Right lobe of liver (tissue), 6 donors: Measurements from ENCODE around the gene NDUFB5. TPM values are rescaled to one million over a fixed set of nuclear protein-coding genes. Genes with fewer than 3 reads are reported as not detected.

Experiments used
- ATAC-seq, 4 donors: fragments of 200-7000 bp; cut with Tn5 transposase; one replicate each; pipeline ENCODE4 v1.9.1; 2020; ENCODE audit warnings: mild to moderate bottlenecking in 4 of 4, moderate library complexity in 4 of 4
- DNase-seq, 3 donors: peaks; one replicate each; pipeline ENCODE4 v3.0.0-alpha.2; 2020
- H3K27ac ChIP-seq, 3 donors: fragments of 200-600 bp; one replicate each; pipeline ENCODE4 v1.8.0; 2022
- H3K27me3 ChIP-seq, 2 donors: fragments of 200-600 bp; one replicate each; pipeline ENCODE4 v1.8.0; 2022
- H3K36me3 ChIP-seq, 4 donors: fragments of 200-600 bp; sonication (generic) in 1 of 4; one replicate each; pipeline versions ENCODE4 v1.5.1 to v1.8.0; 2017 to 2022; ENCODE audit warnings: control low read depth in 1 of 4
- H3K4me1 ChIP-seq, 4 donors: fragments of 200-600 bp; sonication (generic) in 1 of 4; one replicate each; pipeline versions ENCODE4 v1.5.1 to v1.8.0; 2017 to 2022; ENCODE audit warnings: control low read depth in 1 of 4
- H3K4me3 ChIP-seq, 3 donors: fragments of 200-600 bp; one replicate each; pipeline ENCODE4 v1.8.0; 2022
- H3K9me3 ChIP-seq, 4 donors: fragments of 200-600 bp; sonication (generic) in 1 of 4; one replicate each; pipeline versions ENCODE4 v1.5.1 to v1.8.0; 2017 to 2022; ENCODE audit warnings: control low read depth in 1 of 4
- POLR2A ChIP-seq: fragments of 450-650 bp; IDR thresholded peaks from one replicate; pipeline ENCODE4 v1.6.1; 2017; ENCODE audit warnings: antibody characterized with exemption, mild to moderate bottlenecking
- WGBS: methylation state at CpG from one replicate; pipeline ENCODE4 v1.1.6; 2018; ENCODE audit warnings: low coverage, low lambda C conversion rate; ENCODE audit not compliant: insufficient coverage; ENCODE audit errors: missing lambda C conversion rate; 5-methylcytosine and 5-hydroxymethylcytosine counted together
- intact Hi-C, 2 donors: fragments of 100-400 bp; cut with DNase I; formaldehyde crosslinking; loops; one replicate each; pipeline versions ENCODE4 v1.11.2 to v1.14.1; 2022
- total RNA-seq, 6 experiments: library from RNA; depleted of rRNA in 2 of 6; stranded (reverse); fragments of >200 nt in 2 of 6; fragmentation: NEBNext Ultra II Directional in 3 of 6; extraction: Animal tissue kit (Norgen Biotek cat#: 25700) in 3 of 6; gene quantifications; one replicate each; pipeline versions ENCODE4 v1.1.0 to v1.2.4, GENCODE V29; 2016 to 2023
- TF ChIP-seq, protein P1 (sequence below), 4 donors: fragments of 200-600 bp in 3 of 4; fragments of 450-650 bp in 1 of 4; IDR thresholded peaks; one replicate each; pipeline versions ENCODE4 v1.5.1 to v1.8.0; 2016 to 2022; ENCODE audit warnings: antibody characterized with exemption in 4 of 4, mild to moderate bottlenecking in 2 of 4
- donor health status: DM: no; HTN: yes; CAD: no.
- donor health status: DM: no; HTN: no; CAD: no.
- donor health status: DM: no; HTN: no; CAD: no.
- donor health status: DM: no; HTN: yes; CAD: no.
- donor health status: DM: no; HTN: yes; CAD: no.

Gene NDUFB5
- total RNA-seq, 6 experiments from 2014 or later = 53.4 to 102 (median 64.6) TPM

GRCh38 chr3:179615458-179616173, 11.0 kb downstream of the NDUFB5 start:
- peaks cover 0 to 38% (median 9%) of the 10 kb centered on the region in 4 donors for H3K36me3 ChIP-seq
- no peaks in the 10 kb centered on the region for H3K27me3 ChIP-seq
- no peaks in the 10 kb centered on the region for H3K4me1 ChIP-seq
- H3K9me3 ChIP-seq = no peaks in the 10 kb centered on the region
- DNase-seq = no peak
- no peak overlapping the region for H3K27ac ChIP-seq
- intact Hi-C loops = no loop called here
- TF ChIP-seq, protein P1, sequence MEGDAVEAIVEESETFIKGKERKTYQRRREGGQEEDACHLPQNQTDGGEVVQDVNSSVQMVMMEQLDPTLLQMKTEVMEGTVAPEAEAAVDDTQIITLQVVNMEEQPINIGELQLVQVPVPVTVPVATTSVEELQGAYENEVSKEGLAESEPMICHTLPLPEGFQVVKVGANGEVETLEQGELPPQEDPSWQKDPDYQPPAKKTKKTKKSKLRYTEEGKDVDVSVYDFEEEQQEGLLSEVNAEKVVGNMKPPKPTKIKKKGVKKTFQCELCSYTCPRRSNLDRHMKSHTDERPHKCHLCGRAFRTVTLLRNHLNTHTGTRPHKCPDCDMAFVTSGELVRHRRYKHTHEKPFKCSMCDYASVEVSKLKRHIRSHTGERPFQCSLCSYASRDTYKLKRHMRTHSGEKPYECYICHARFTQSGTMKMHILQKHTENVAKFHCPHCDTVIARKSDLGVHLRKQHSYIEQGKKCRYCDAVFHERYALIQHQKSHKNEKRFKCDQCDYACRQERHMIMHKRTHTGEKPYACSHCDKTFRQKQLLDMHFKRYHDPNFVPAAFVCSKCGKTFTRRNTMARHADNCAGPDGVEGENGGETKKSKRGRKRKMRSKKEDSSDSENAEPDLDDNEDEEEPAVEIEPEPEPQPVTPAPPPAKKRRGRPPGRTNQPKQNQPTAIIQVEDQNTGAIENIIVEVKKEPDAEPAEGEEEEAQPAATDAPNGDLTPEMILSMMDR (IDR thresholded peaks at IDR 0.05) = no peak
- no peak for TF ChIP-seq POLR2A
- WGBS = 86% methylated on average over 4 of the region's 4 CpGs
- ATAC-seq = no peak
- no peak overlapping the region for H3K4me3 ChIP-seq

DNA sequence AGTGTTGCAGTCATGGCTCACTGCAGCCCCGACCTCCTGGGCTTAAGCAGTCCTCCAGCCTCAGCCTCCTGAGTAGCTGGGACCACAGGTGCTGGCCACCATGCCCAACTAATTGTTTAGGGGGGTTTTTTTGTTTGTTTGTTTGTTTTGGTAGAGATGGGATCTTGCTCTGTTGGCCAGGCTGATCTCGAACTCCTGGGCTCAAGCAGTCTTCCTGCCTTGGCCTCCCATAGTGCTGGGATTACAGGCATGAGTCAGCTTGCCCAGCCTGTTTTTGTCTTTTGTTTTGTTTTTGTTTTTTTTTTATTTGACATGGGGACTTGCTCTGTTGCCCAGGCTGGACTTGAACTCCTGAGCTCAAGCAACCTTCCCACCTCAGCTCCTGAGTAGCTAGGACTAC, 17.4 kb downstream of the NDUFB5 start:
- Histone ChIP-seq H3K36me3 (peaks cover 0 to 61% (median 18%) of the 10 kb centered on the region in 4 donors), H3K9me3 (no peaks in the 10 kb centered on the region), H3K27ac (no peak overlapping the region), H3K27me3 (no peaks in the 10 kb centered on the region), H3K4me3 (no peak overlapping the region), H3K4me1 (no peaks in the 10 kb centered on the region)
- ATAC-seq (no peak), DNase-seq (no peak)
- WGBS = 100% methylated on average over 1 of the region's 2 CpGs
- intact Hi-C loops = no loop called here
- no peak for TF ChIP-seq POLR2A
- TF ChIP-seq, protein P1 (IDR thresholded peaks at IDR 0.05) = no peak

DNA sequence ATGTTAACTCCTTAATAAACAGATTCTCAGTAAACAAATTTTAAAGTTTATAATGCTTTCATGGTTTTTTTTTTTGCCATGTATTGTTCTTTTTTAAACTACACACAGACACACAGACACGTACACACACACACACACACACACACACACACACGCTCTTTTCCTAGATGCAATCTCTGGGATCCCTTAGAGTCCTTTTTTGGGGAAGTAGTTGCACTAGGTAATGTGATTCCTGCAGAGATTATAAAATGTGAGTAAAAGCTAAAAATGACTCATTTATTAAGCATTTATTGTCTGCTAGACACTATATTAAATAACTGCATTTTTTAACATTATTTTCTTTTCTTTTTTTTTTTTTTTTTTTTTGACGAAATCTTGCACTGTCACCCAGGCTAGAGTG, 19.9 kb downstream of the NDUFB5 start:
- peaks cover 0 to 39% (median 10%) of the 10 kb centered on the region in 4 donors for H3K36me3 ChIP-seq
- WGBS = 56% methylated on average over 2 of the region's 3 CpGs
- H3K4me1 ChIP-seq = no peaks in the 10 kb centered on the region
- ATAC-seq (no peak), DNase-seq (no peak)
- no peaks in the 10 kb centered on the region for H3K27me3 ChIP-seq
- H3K27ac ChIP-seq = no peak overlapping the region
- no peaks in the 10 kb centered on the region for H3K9me3 ChIP-seq
- H3K4me3 ChIP-seq = no peak overlapping the region
- TF ChIP-seq, protein P1 (IDR thresholded peaks at IDR 0.05) = no peak
- TF ChIP-seq POLR2A = no peak
- intact Hi-C loops = no loop called here

- H3K4me3 ChIP-seq = no peak overlapping the region
- ATAC-seq (no peak), DNase-seq (no peak)
- H3K9me3 ChIP-seq = no peaks in the 10 kb centered on the region
- H3K36me3 ChIP-seq = no peaks in the 10 kb centered on the region
- intact Hi-C loops = no loop called here
- no peak overlapping the region for H3K27ac ChIP-seq
- no peaks in the 10 kb centered on the region for H3K4me1 ChIP-seq
- 64% methylated on average over 3 of the region's 3 CpGs for WGBS
- TF ChIP-seq, protein P1 (IDR thresholded peaks at IDR 0.05) = no peak
- no peak for TF ChIP-seq POLR2A
- H3K27me3 ChIP-seq = no peaks in the 10 kb centered on the region
Measured at GRCh38 chr3:179630753-179631451, 26.3 kb downstream of the NDUFB5 start.
